22Rv1 (cell line): ENCODE results near the gene PRDM16.

Experiments
- H3K27ac ChIP-seq: fragments of 450-650 bp; 2 replicates; pipeline ENCODE4 v1.5.1; 2017
- CTCF ChIP-seq: fragments of 450-650 bp; IDR thresholded peaks from 2 replicates; pipeline ENCODE4 v1.5.1; 2017; ENCODE audit warnings: mild to moderate bottlenecking
- ZFX ChIP-seq: fragments of 450-650 bp; IDR thresholded peaks from 2 replicates; pipeline ENCODE4 v1.6.1; 2017; ENCODE audit warnings: antibody characterized with exemption, borderline replicate concordance

PRDM16 gene

DNA sequence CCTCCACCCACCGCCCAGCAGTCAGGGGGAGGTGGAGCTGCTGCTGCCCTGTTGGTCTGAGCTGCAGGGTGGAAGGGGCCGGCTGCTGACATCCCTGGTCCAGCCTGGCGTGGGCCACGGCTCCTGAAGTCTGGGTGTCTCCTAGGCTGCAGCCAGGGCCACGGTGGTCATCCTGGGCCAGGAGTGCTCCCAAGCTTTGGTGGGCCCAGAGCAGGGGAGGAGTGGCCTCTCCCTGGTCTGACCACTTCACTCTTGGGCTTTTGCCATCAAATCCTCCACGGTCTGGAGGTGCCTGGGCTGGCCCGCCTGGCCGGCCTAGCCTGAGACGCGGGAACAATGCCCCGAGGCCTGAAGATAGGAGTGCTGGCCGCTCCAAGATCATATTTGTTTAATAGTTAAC is 5.8 kb downstream of the PRDM16 start:
- TF ChIP-seq CTCF = no peak
- TF ChIP-seq ZFX = no peak
- no peak overlapping the region for H3K27ac ChIP-seq

DNA sequence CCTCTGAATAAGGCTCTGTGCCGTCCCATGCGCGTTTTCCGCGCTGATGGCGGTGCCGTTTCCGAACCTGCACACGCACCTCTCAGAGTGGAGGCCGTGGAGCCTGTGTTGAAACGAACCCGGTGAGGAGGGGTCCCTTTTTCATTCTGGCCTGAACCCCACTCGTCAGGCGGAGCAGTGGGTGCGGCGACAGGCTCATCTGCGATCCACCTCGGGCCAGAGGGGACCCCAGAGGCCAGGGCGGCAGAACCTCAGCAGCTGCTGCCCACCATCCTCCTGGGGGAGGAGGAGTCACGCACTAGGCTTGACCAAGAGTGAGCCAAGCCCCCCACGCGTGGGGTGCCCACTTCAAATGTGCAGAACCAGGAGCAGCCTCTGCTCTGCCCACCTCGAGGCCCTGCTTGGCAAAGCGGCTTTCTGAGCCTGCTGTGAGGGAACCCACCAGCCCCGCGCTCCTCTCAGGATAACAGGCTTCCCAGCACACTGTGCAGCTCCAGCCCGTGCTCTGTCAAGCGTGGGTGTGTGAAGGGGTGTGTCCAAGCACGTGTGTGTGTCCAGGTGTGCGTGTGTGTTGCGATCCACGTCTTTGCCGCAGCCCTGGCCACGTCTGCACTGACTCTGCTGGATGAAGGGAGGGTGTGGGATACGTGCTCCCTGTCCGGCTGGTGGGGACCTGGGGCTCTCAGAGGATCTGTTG is 6.8 kb downstream of the PRDM16 start:
- TF ChIP-seq CTCF (no peak), ZFX (no peak)
- no peak overlapping the region for H3K27ac ChIP-seq

GRCh38 chr1:3076363-3076740 is 7.3 kb downstream of the PRDM16 start:
- no peak overlapping the region for H3K27ac ChIP-seq
- no peak for TF ChIP-seq ZFX

DNA sequence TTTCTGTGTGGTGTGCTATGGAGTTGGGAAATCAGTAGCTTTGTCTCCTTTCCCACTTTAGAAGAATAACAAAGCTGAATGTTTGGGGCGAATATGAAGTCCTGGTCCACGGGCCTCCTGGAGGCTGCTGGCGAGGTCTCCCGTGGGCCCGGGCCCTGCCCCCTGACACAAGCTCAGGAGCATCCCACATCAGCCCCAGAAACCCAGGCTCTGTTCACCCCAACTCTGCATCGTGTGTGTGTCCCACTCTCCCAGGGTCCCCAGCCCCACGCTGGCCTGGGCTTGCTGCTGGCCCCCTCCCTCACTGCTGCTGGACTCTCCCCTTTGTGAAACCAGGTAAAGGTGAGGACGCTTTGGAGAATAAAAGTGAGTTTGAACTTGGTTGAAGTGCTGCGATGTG is 8.1 kb downstream of the PRDM16 start:
- TF ChIP-seq ZFX = no peak
- no peak for TF ChIP-seq CTCF

GRCh38 chr1:3077561-3077960 is 8.6 kb downstream of the PRDM16 start:
- TF ChIP-seq CTCF (no peak), ZFX (no peak)
- no peak overlapping the region for H3K27ac ChIP-seq

More for the DNA sequence above, 8.1 kb downstream of the PRDM16 start:
- H3K27ac ChIP-seq = no peak overlapping the region

GRCh38 chr1:3078430-3078861 is 9.4 kb downstream of the PRDM16 start:
- TF ChIP-seq CTCF = no peak
- H3K27ac ChIP-seq = no peak overlapping the region

GRCh38 chr1:3078871-3079270 is 9.9 kb downstream of the PRDM16 start:
- H3K27ac ChIP-seq = no peak overlapping the region
- no peak for TF ChIP-seq CTCF
- TF ChIP-seq ZFX = no peak
